HL-60 (cell line): ENCODE measurements around the gene MYO1B.

Experiments used
- DNase-seq, 2 experiments: peaks; one replicate each; pipeline ENCODE4 v3.0.0-alpha.2; 2010 to 2020; ENCODE audit warnings: low read depth in 1 of 2, low spot score in 1 of 2
- H3K27ac ChIP-seq: fragments of 250-450 bp; sonication (Bioruptor Pico); replicated peaks from 2 replicates; pipeline ENCODE4 v1.5.1; 2020; ENCODE audit warnings: mild to moderate bottlenecking, moderate library complexity
- H3K27me3 ChIP-seq: fragments of 250-450 bp; sonication (Bioruptor Pico); 2 replicates; pipeline ENCODE4 v1.5.1; 2021; ENCODE audit warnings: mild to moderate bottlenecking, moderate library complexity; ENCODE audit not compliant: insufficient read depth, poor library complexity, severe bottlenecking
- H3K4me3 ChIP-seq: replicated peaks from 2 replicates; pipeline ENCODE4 v1.5.1; 2011; ENCODE audit warnings: mild to moderate bottlenecking, control low read depth, low read length; ENCODE audit not compliant: insufficient read depth
- CTCF ChIP-seq: IDR thresholded peaks from one replicate; pipeline ENCODE4 v1.5.1; 2011; ENCODE audit warnings: low read length, control low read depth, inconsistent platforms; ENCODE audit not compliant: insufficient read depth
- GABPA ChIP-seq: IDR thresholded peaks from 2 replicates; pipeline ENCODE4 v1.6.1; 2012; ENCODE audit warnings: low read depth
- POLR2AphosphoS5 ChIP-seq: IDR thresholded peaks from 2 replicates; pipeline ENCODE4 v1.6.1; 2012; ENCODE audit warnings: low read depth
- REST ChIP-seq: IDR thresholded peaks from 2 replicates; pipeline ENCODE4 v1.6.1; 2012; ENCODE audit warnings: low read depth; ENCODE audit not compliant: insufficient replicate concordance
- SPI1 ChIP-seq: IDR thresholded peaks from 2 replicates; pipeline ENCODE4 v1.6.1; 2012; ENCODE audit warnings: low read depth, mild to moderate bottlenecking, borderline replicate concordance

The MYO1B gene

GRCh38 chr2:191233533-191233932, 11.7 kb upstream of the MYO1B start:
- Histone ChIP-seq H3K27ac (no peak overlapping the region), H3K27me3 (no peaks in the 10 kb centered on the region), H3K4me3 (no peak overlapping the region)
- TF ChIP-seq GABPA, result no peak
- TF ChIP-seq CTCF, result no peak
- no peak for TF ChIP-seq POLR2AphosphoS5
- TF ChIP-seq SPI1, result no peak
- no peak for TF ChIP-seq REST
- DNase-seq, result no peak

GRCh38 chr2:191234376-191234775, 10.8 kb upstream of the MYO1B start:
- DNase-seq, result no peak
- Histone ChIP-seq H3K4me3 (no peak overlapping the region), H3K27ac (no peak overlapping the region), H3K27me3 (no peaks in the 10 kb centered on the region)
- TF ChIP-seq GABPA (no peak), CTCF (no peak)

- no peak for DNase-seq
- Histone ChIP-seq H3K27ac (no peak overlapping the region), H3K4me3 (no peak overlapping the region), H3K27me3 (peaks cover 24% of the 10 kb centered on the region)
- TF ChIP-seq CTCF (no peak), GABPA (no peak), POLR2AphosphoS5 (no peak), SPI1 (no peak), REST (no peak)
Observed at GRCh38 chr2:191240871-191241270, 4.3 kb upstream of the MYO1B start.

GRCh38 chr2:191241418-191241817, 3.8 kb upstream of the MYO1B start:
- TF ChIP-seq REST (no peak), SPI1 (no peak), POLR2AphosphoS5 (no peak), CTCF (no peak), GABPA (no peak)
- no peak overlapping the region for H3K4me3 ChIP-seq
- no peak overlapping the region for H3K27ac ChIP-seq
- DNase-seq, result no peak
- peaks cover 29% of the 10 kb centered on the region for H3K27me3 ChIP-seq
